Activated T-helper 1 cell treated with anti-CD3 and anti-CD28 coated beads, Interleukin-12 subunit alpha, Interleukin-12 subunit beta, Interleukin-2, Interleukin-4 antibody, amounts not matched to agents 30 ng/mL and 10 ng/mL and 1 ng/mL, durations not matched to agents 14 hours and 24 hours and 36 hours (primary cell): ENCODE data around the gene FLRT1. TPM values are rescaled to one million over a fixed set of nuclear protein-coding genes. Genes with fewer than 3 reads are reported as not detected.
"Not testable (repeated sequence)": the region's sequence is repeated elsewhere in the genome, so short reads cannot be mapped to it uniquely, and the experiment has no call there.

Experiments
- DNase-seq: peaks from one replicate; pipeline ENCODE4 v3.0.0; 2021; ENCODE audit warnings: low spot score
- H3K27ac Mint-ChIP-seq: one replicate; pipeline ENCODE4 v1.8.0; 2021; ENCODE audit warnings: mild to moderate bottlenecking, mixed read lengths
- H3K27me3 Mint-ChIP-seq: one replicate; pipeline ENCODE4 v1.8.0; 2022; ENCODE audit warnings: mild to moderate bottlenecking, moderate library complexity, mixed read lengths; ENCODE audit not compliant: insufficient read depth
- H3K36me3 Mint-ChIP-seq: one replicate; pipeline ENCODE4 v1.8.0; 2021; ENCODE audit warnings: low read depth, mixed read lengths
- H3K4me1 Mint-ChIP-seq: one replicate; pipeline ENCODE4 v1.8.0; 2021; ENCODE audit warnings: low read depth, mixed read lengths
- H3K4me3 Mint-ChIP-seq: one replicate; pipeline ENCODE4 v1.8.0; 2021; ENCODE audit warnings: mild to moderate bottlenecking, moderate library complexity, mixed read lengths
- H3K9me3 Mint-ChIP-seq: one replicate; pipeline ENCODE4 v1.8.0; 2021; ENCODE audit warnings: mixed read lengths
- intact Hi-C: fragments of 100-400 bp; cut with micrococcal nuclease; formaldehyde crosslinking; loops from one replicate; pipeline ENCODE4 v1.15.1; 2024
- total RNA-seq: library from RNA; stranded (reverse); gene quantifications from 2 replicates; pipeline ENCODE4 v1.2.3, GENCODE V29; 2022

Gene FLRT1
- total RNA-seq, 1 donor from 2014 or later: not detected

GRCh38 chr11:64036087-64037026 is 626 bp downstream of the FLRT1 start:
- intact Hi-C loops: no loop called here

GRCh38 chr11:64037027-64037634 is 1.4 kb downstream of the FLRT1 start:
- H3K4me1 Mint-ChIP-seq: no peaks in the 10 kb centered on the region
- no peak overlapping the region for H3K27ac Mint-ChIP-seq
- H3K4me3 Mint-ChIP-seq: no peak overlapping the region
- no peaks in the 10 kb centered on the region for H3K36me3 Mint-ChIP-seq
- no peaks in the 10 kb centered on the region for H3K9me3 Mint-ChIP-seq
- peaks cover 18% of the 10 kb centered on the region for H3K27me3 Mint-ChIP-seq
- intact Hi-C loops: no loop called here
- DNase-seq: no peak

More at GRCh38 chr11:64036087-64037026, 626 bp downstream of the FLRT1 start:
- Mint-ChIP-seq H3K36me3 (no peaks in the 10 kb centered on the region), H3K4me1 (no peaks in the 10 kb centered on the region), H3K9me3 (no peaks in the 10 kb centered on the region), H3K27me3 (peaks cover 18% of the 10 kb centered on the region), H3K27ac (no peak overlapping the region), H3K4me3 (no peak overlapping the region)
- DNase-seq: no peak

- Mint-ChIP-seq H3K36me3 (no peaks in the 10 kb centered on the region), H3K27me3 (peaks cover 15% of the 10 kb centered on the region), H3K4me1 (no peaks in the 10 kb centered on the region), H3K9me3 (no peaks in the 10 kb centered on the region), H3K27ac (no peak overlapping the region), H3K4me3 (no peak overlapping the region)
- intact Hi-C loops: no loop called here
- no peak for DNase-seq
Measured at GRCh38 chr11:64038500-64038899, 2.8 kb downstream of the FLRT1 start.

- Mint-ChIP-seq H3K9me3 (no peaks in the 10 kb centered on the region), H3K4me3 (no peak overlapping the region), H3K27ac (no peak overlapping the region), H3K4me1 (no peaks in the 10 kb centered on the region), H3K27me3 (peaks cover 12% of the 10 kb centered on the region), H3K36me3 (no peaks in the 10 kb centered on the region)
- intact Hi-C loops: no loop called here
- DNase-seq: no peak
Measured at GRCh38 chr11:64039012-64039665, 3.4 kb downstream of the FLRT1 start.

GRCh38 chr11:64040684-64041322 is 5.1 kb downstream of the FLRT1 start:
- intact Hi-C loops: no loop called here
- Mint-ChIP-seq H3K27ac (no peak overlapping the region), H3K4me3 (no peak overlapping the region), H3K36me3 (no peaks in the 10 kb centered on the region), H3K9me3 (no peaks in the 10 kb centered on the region), H3K27me3 (no peaks in the 10 kb centered on the region), H3K4me1 (no peaks in the 10 kb centered on the region)
- no peak for DNase-seq

- intact Hi-C loops: no loop called here
- Mint-ChIP-seq H3K27me3 (no peaks in the 10 kb centered on the region), H3K36me3 (no peaks in the 10 kb centered on the region), H3K4me3 (no peak overlapping the region), H3K4me1 (no peaks in the 10 kb centered on the region), H3K27ac (no peak overlapping the region), H3K9me3 (no peaks in the 10 kb centered on the region)
- DNase-seq: no peak
Measured at GRCh38 chr11:64041846-64042245, 6.1 kb downstream of the FLRT1 start.

- no peak for DNase-seq
- Mint-ChIP-seq H3K36me3 (no peaks in the 10 kb centered on the region), H3K4me3 (no peak overlapping the region), H3K9me3 (no peaks in the 10 kb centered on the region), H3K27me3 (no peaks in the 10 kb centered on the region), H3K4me1 (no peaks in the 10 kb centered on the region), H3K27ac (no peak overlapping the region)
- intact Hi-C loops: no loop called here
Measured at GRCh38 chr11:64042301-64042700, 6.6 kb downstream of the FLRT1 start.

- Mint-ChIP-seq H3K27me3 (no peaks in the 10 kb centered on the region), H3K36me3 (no peaks in the 10 kb centered on the region), H3K4me3 (no peak overlapping the region), H3K4me1 (no peaks in the 10 kb centered on the region), H3K27ac (no peak overlapping the region), H3K9me3 (no peaks in the 10 kb centered on the region)
- no peak for DNase-seq
- intact Hi-C loops: no loop called here
Measured at GRCh38 chr11:64043545-64043944, 7.8 kb downstream of the FLRT1 start.

- intact Hi-C loops: no loop called here
- Mint-ChIP-seq H3K4me1 (no peaks in the 10 kb centered on the region), H3K4me3 (no peak overlapping the region), H3K27me3 (no peaks in the 10 kb centered on the region), H3K27ac (no peak overlapping the region), H3K9me3 (no peaks in the 10 kb centered on the region), H3K36me3 (no peaks in the 10 kb centered on the region)
- DNase-seq: no peak
Measured at GRCh38 chr11:64044730-64045393, 9.1 kb downstream of the FLRT1 start.

- Mint-ChIP-seq H3K27me3 (no peaks in the 10 kb centered on the region), H3K27ac (no peak overlapping the region), H3K4me3 (no peak overlapping the region), H3K36me3 (no peaks in the 10 kb centered on the region), H3K9me3 (no peaks in the 10 kb centered on the region), H3K4me1 (no peaks in the 10 kb centered on the region)
- intact Hi-C loops: no loop called here
- no peak for DNase-seq
Measured at GRCh38 chr11:64045700-64046099, 10.0 kb downstream of the FLRT1 start.

GRCh38 chr11:64047373-64047772 is 11.6 kb downstream of the FLRT1 start:
- H3K4me3 Mint-ChIP-seq, H3K4me1 Mint-ChIP-seq, DNase-seq, H3K27me3 Mint-ChIP-seq, H3K36me3 Mint-ChIP-seq, H3K27ac Mint-ChIP-seq, intact Hi-C loops, H3K9me3 Mint-ChIP-seq: not testable (repeated sequence)

- no peak overlapping the region for H3K4me3 Mint-ChIP-seq
- no peaks in the 10 kb centered on the region for H3K4me1 Mint-ChIP-seq
- no peaks in the 10 kb centered on the region for H3K27me3 Mint-ChIP-seq
- intact Hi-C loops: no loop called here
- no peaks in the 10 kb centered on the region for H3K9me3 Mint-ChIP-seq
- no peak overlapping the region for H3K27ac Mint-ChIP-seq
- H3K36me3 Mint-ChIP-seq: no peaks in the 10 kb centered on the region
- no peak for DNase-seq
Measured at GRCh38 chr11:64048042-64048854, 12.5 kb downstream of the FLRT1 start.
